ENCODE data around the gene ADAMTS10.

ADAMTS10 gene

DNA sequence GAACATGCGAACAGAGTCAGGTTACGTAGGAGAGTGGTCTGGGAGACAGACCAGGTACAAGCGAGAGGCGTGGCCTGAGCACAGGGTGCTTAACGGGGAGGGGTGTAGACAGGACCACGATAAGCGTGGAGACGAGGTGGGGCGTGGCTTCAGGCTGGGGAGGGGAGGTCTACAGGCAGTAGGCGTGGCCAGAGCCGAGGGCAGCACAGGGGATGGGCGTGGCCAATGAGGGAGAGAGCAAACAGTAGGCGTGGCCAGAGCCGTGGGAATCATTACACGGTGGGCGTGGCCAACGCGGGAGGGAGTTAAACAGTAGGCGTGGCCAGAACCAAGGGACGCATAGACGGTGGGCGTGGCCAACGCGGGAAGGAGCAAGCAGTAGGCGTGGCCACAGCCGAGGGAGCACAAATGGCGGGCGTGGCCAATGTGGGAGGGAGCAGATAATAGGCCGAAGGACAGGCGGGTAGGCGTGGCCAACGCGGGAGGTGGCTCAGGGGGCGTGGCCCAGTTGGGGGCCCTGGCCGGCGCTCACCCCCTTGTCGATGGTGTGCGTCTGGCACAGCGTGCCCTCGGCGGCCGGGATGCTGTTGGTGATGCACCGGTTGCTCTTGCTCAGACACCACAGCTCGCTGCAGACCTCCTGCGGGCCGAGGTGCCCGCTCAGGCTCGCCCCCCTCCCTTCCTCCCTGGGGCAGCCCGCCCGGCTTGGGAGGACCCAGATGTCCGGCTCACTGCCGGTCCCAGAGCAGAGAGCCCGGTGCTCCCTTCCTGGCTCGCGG is 18.1 kb downstream of the ADAMTS10 start:
- TF ChIP-seq, protein P1, sequence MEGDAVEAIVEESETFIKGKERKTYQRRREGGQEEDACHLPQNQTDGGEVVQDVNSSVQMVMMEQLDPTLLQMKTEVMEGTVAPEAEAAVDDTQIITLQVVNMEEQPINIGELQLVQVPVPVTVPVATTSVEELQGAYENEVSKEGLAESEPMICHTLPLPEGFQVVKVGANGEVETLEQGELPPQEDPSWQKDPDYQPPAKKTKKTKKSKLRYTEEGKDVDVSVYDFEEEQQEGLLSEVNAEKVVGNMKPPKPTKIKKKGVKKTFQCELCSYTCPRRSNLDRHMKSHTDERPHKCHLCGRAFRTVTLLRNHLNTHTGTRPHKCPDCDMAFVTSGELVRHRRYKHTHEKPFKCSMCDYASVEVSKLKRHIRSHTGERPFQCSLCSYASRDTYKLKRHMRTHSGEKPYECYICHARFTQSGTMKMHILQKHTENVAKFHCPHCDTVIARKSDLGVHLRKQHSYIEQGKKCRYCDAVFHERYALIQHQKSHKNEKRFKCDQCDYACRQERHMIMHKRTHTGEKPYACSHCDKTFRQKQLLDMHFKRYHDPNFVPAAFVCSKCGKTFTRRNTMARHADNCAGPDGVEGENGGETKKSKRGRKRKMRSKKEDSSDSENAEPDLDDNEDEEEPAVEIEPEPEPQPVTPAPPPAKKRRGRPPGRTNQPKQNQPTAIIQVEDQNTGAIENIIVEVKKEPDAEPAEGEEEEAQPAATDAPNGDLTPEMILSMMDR (conservative IDR thresholded peaks at IDR 0.05) = no peak
- no peak overlapping the region for H3K27ac ChIP-seq

- H3K27ac ChIP-seq = no peak overlapping the region
These were observed 21.3 kb downstream of the ADAMTS10 start for GRCh38 chr19:8589177-8589714.

DNA sequence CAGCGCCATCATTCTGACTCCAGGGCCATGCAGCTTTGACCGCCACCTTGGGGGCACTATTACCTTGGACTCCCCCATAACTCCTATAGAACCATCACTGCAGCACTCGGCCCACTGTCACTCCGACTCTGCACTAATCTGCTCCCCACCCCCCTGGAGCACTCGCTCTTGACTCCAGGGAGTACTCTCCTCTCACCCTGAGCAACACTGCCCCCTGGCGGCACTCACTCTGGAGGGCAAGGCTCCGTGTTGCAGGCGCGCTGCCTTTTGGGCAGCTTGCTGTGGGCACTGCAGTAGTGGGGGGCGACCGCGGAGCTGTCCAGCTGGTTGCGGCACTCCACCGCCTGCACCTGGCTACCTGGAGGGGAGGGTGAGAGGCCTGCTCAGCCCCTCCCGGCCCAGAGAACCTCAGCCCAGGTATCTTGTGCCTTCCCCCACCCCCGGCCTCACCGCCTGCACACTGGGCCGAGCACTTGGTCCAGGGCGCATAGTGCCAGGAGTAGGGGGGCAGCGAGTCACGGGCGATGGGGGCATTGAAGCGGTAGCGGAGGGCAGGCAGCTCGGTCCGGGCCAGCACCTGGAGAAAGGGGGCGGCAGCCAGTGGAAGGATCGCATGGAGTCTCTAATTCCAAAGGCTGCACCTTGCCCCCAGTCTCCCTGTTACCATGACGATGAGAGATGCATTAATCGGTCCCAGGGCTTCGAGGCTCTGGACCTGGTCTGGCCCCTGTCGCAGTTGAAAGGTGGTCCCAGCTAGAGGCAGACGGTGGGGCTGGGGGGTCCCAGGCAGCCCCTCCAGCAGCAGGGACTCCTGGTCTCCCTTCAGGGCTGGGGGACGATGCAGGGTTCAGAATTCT is 24.4 kb downstream of the ADAMTS10 start:
- H3K27ac ChIP-seq = no peak overlapping the region
- TF ChIP-seq, protein P1 (conservative IDR thresholded peaks at IDR 0.05) = peak; percentile 72

More at GRCh38 chr19:8589177-8589714, 21.3 kb downstream of the ADAMTS10 start:
- TF ChIP-seq, protein P1 (conservative IDR thresholded peaks at IDR 0.05) = no peak

DNA sequence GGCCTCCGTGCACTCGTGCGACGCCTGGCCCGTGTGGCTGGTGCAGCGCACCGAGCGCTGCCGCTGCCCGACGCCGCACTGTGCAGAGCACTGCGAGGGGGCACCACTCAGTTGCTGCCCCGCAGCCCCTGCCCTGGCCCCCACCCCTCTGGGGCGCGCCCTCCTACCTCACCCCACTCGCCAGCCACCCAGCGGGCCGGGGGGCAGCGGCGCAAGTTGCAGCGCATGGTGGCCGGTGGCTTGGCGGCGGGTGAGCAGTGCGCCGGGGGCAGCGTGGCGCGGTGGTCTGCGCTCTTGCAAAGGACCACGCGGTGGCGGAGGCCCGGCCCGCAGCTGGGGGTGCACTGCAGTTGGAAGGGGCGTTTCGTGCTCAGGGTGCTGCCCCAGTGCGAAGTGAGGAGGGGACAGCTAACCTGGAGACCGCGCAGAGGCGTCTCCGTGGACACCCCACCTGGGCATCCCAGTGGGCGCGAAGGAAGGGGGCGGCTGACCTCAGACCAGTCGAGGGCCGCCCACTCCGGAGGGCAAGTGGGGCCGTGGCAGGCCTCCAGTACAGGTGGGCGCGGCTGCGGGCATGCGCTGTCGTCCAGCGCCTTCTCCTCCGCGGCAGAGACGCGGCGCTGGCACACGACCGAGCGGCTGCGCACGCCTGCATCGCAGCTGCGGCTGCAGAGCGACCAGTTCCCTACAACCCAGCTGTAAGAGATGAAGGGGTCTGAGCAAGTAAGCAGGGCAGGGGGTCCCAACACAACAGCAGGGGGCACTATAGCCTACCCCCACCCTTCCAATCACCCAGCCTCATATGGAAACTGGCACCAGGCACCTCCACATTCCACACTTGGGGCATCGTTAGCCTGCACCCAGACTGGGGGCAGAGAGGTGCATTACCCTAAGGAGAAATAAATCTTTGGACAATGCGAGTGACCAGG is 25.3 kb downstream of the ADAMTS10 start:
- H3K27ac ChIP-seq = no peak overlapping the region
- TF ChIP-seq, protein P1 (conservative IDR thresholded peaks at IDR 0.05) = no peak

DNA sequence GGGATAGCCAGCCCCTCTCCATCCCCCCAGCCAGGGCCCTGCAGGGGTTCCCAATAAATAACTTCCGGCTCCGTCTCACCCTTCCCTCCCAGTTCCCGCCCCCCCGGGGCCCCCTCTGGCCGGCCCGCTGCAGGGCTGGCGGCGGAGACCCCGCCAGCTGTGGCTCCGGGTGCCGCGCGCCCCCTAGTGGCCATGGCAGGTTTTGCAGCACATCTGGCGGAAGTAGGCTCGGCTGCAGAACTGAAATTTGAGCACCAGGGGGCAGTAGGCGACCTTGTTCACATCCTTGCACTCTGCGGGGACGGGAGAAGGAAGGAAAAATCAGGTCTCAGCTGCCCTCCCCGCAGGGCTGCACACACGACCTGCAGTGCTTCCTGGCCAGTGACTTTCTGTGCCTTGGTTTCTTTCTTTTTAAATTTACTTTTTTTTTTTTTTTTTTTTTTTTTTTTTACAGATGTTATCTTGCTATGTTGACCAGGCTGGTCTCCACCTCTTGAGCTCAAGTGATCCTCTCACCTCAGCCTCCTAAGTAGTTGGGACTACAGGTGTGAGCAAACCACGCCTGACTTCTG is 29.7 kb downstream of the ADAMTS10 start:
- no peak overlapping the region for H3K27ac ChIP-seq
- TF ChIP-seq, protein P1 (conservative IDR thresholded peaks at IDR 0.05) = peak; percentile 92

DNA sequence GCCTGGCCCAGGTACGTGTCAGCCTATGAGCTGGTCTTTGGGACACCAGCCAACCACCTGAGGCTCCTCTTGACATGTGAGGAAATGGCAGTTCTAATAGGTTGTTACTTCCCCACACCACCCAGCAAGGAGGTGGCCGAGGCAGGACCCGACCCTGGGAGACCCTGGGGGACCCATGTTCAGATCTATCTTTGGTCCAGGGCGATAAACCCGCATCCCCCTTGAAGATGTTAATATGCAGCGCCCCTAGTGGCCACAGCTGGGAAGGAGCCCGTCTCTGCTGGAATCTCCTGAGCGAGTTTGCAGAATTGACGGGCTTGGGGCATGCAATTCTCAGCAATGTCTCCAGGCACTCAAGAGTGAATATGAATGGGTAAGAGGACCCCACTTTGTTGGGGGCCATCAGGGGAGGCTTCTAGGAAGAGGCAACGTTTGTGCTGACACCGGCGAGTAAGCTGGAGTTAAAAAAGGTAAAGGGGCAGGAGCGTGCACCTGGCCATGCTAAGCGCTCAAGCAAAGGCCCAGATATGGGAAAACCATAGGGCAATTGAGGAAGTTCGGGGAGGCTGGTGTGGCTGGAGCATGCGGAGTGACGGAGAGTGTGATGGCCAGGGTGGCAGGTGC is 31.8 kb downstream of the ADAMTS10 start:
- TF ChIP-seq, protein P1 (conservative IDR thresholded peaks at IDR 0.05) = peak; percentile 85
- H3K27ac ChIP-seq = no peak overlapping the region

All from VCaP (cell line).